Glomerular visceral epithelial cell (primary cell): Measurements from ENCODE around the gene ZNF215.
"Not testable (repeated sequence)": the region's sequence is repeated elsewhere in the genome, so short reads cannot be mapped to it uniquely, and the experiment has no call there.

Experiments used
- DNase-seq: peaks from one replicate; pipeline ENCODE4 v3.0.0-alpha.2; 2016; ENCODE audit errors: extremely low spot score

The ZNF215 gene

DNA sequence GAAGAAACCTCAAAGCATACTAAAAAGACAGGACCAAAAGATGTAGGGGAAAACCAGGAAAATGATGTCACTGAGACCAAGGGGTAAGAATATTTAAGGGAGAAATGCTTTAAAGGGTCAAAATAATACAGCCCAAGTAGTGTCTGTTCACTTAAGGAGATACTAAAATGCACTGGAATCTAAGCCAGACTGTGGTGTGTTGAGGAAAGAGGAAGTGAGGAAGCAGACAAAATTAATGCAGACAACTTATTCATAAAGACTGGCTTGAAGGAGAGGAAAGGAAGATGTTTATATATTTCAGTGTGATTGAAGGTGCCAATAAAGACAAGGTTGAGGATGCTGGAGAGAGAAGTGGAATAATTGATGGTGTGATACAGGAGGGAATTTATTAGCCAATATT lies 15.7 kb downstream of the ZNF215 start:
- DNase-seq, result no peak

DNA sequence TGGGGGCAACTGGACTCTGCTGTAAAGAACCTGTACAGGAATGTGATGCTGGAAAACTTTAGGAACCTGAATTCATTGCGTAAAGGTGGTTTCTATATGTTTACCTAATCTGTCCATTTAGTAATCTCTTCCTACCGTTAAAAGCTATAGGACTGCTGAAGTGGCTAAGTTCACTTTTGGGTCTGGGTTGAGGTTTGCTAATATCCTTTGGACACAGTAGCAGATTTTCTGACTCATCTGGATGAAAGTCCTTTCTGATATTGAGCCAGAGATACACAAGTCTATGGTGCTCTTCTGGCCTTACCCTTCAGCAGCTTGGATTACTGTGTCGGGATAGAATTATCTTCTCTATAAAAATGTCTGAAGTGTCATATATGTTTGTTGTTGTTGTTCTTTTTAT lies 16.9 kb downstream of the ZNF215 start:
- no peak for DNase-seq

DNA sequence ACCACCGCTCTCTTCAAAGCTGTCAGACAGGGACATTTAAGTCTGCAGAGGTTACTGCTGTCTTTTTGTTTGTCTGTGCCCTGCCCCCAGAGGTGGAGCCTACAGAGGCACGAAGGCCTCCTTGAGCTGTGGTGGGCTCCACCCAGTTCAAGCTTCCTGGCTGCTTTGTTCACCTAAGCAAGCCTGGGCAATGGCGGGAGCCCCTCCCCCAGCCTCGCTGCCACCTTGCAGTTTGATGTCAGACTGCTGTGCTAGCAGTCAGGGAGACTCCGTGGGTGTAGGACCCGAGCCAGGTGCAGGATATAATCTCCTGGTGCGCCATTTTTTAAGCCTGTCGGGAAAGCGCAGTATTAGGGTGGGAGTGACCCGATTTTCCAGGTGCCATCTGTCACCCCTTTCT lies 28.0 kb downstream of the ZNF215 start:
- not testable (repeated sequence) for DNase-seq

DNA sequence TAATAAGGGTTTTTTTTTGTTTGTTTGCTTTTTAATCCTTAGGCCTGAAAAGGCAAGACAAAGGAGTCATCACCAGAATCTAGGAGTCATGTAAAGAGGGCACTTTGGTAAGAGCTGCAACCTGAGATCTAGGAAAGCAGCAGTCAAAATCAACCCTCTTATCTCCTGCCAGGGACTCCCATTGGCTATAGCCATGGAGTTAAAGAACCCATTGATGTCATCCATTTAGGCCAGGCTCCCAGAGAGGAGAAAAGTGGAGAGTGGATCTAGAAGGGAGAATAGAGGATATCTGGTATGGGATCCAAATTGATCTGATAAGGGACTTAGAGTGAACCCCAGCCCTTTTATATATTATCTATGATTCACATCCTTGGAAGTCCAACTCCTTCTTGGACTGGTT lies 35.9 kb downstream of the ZNF215 start:
- no peak for DNase-seq

DNA sequence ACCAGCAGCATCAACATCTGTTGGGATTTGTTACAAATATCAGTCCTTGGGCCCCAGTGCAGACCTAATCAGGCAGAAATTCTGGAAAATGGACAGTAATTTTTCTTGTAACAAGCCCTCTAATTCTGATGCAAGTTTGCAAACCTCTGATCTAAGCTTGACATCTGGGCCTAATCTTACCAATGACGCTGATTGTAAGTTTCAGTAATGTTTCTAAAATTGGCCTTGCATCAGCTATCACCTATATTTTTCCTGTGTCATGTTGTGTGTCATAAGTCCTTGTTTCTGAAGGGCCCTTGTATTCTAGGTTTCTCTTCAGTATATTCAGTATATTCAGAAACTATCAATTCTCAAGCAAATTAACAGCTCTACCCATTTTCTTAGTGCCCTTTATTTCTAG lies 36.4 kb downstream of the ZNF215 start:
- DNase-seq, result no peak

DNA sequence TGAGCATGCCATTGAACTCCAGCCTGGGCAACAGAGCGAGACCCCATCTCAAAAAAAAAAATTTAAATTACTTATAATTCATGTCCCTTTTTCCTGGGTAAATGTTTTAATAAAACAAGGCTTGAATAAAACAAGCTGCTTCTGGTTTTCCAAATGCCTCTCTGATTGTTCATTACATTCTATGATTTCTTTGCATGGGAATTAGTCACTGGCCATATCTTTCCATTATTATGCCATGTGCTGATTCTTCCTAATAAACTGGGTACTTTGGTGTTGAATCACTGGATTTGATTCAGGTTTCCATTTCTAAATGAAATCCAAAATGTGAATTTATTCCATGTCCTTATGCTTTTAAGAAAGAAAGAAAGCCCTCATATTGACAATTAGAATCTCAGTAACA lies 42.6 kb downstream of the ZNF215 start:
- DNase-seq, result no peak

DNA sequence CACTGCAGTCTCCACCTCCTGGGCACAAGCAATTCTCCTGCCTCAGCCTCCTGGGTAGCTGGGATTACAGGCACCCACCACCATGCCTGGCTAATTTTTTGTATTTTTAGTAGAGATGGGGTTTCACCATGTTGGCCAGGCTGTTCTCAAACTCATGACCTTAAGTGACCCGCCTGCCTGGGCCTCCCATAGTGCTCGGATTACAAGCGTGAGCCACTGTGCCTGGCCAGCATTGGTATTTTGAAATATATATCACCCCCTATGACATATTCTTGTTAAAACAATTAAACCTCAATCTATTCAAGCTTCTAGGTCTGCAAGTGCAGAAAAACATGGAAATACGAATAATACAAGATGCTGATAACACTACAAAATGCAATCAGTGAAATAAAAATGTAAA lies 43.6 kb downstream of the ZNF215 start:
- not testable (repeated sequence) for DNase-seq

DNA sequence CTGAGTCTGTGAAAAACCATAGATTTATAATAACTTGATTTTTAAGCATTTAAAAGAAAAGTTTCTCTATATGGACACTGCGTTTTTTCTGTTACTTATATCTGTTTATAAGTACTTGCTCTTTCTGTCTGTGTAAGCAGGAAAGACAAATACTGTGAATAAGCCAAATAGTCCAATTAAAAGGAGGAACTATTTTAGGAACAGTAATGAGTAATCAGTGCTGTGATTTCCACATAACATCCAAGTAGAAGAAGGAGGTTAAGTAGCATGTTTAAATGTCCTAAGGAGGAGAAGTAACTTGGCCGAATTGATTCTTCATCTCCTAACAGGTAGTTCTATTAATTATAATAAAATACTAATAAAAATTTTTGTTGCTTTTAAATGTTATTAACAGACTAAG lies 53.1 kb downstream of the ZNF215 start:
- DNase-seq, result no peak

DNA sequence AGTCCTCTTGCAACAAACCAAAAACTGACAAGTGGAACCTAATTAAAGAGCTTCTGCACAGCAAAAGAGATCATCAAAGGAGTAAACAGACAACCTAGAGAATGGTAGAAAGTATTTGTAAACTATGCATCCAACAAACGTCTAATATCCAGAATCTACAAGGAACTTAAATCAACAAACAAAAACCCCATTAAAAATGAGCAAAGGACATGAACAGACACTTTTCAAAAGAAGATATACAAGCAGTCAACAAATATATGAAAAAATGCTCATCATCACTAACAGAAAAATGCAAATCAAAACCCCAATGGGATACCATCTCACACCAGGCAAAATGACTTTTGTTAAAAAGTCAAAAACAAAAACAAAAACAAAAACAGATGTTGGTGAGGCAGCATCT lies 60.3 kb downstream of the ZNF215 start:
- no peak for DNase-seq

DNA sequence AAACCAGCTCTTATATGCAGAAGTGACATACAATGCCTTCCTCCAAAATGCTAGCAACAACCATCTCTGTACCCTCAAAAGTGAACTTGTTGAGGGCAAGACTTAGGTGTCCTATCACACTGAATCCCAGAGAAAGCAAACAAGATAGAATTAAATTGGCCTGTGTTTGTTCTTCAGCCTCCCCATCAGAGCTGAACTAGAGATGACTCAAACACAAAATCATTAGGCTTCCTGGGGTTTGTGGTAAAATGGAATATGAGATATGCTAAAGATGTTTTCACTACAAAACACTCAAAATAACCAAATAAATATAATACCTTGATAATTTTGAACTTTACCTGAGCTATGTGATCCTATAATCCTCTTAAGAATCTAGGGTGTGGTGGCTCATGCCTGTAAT lies 62.3 kb downstream of the ZNF215 start:
- DNase-seq, result no peak

DNA sequence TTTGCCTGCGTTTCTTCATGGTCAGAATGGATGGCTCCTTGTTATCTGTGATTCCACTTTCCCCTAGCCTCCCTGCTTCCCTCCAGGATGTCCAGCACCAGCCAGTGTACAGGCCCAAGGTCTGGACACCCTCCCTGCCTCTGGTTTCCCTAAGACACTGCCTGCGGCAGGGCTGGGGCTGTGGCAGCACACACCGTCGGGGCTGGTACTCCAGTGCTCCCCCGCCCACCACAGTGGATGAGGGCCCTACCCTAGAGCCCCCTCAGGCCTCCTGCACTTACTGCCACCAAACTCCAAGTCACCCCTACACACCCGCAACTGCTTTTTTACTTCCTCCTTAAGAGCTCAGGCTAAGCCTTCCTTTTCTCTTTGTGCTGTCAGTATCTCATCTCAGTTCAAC lies 65.0 kb downstream of the ZNF215 start:
- DNase-seq, result no peak

DNA sequence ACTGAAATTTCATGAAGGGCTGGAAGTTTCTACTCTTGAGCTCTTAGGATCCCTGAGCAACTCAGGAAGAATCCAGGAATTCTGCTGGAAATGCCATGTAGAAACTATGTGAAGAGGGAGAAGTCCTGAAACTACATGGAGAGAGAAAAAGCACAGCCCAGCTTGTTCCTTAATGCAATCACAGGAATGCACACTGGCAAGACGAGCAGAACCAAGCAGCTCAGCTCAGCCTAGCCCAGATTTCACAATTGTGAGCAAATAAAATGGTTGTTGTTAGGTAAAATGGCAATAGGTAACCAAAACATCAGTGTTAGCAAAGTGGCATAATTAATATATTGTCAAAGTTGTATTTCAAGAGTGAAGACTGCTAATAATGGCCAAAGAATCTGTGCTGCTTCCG lies 65.8 kb downstream of the ZNF215 start:
- no peak for DNase-seq

DNA sequence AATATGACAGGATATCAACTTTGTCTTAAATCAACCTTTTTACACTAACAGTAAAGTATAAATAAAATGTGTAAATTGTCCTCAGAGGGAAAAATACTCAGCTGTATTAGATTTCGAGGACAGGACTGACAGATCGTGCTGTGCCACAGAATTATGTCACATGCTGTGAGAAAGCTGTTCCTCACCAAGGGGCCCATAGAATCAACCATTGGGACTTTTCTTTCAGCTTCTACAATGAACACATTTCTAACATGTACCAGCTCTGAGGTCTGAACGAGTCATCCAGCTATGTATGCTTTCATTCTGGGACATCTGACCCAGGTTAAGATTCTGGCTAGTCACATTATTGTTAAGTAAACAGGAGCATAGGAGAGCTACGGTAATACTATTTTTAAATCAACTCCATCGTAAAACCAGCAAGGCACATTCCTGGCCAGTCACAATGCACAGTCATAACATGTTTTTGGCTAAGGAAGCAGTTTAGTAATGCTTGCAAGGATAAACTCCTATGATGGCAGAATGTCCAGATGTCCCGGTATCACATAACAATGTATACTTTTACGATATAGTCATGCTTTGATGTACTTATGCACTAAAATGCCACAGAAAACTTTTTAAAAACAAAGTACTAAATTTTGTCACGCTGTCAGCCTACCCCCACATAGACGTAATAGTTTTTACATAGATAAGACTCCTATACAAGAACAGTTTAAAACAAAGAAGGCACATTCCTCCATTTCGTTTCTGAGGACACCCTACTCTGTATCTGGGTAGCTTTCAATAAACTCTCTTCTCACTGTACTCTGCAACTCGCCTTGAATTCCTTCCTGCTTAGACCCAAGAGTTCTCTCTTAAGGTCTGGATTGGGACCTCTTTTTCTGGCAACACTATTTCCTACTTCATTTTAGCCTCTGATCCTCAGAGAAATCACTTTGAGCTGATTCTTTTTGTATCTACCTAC lies 66.5 kb downstream of the ZNF215 start:
- no peak for DNase-seq

DNA sequence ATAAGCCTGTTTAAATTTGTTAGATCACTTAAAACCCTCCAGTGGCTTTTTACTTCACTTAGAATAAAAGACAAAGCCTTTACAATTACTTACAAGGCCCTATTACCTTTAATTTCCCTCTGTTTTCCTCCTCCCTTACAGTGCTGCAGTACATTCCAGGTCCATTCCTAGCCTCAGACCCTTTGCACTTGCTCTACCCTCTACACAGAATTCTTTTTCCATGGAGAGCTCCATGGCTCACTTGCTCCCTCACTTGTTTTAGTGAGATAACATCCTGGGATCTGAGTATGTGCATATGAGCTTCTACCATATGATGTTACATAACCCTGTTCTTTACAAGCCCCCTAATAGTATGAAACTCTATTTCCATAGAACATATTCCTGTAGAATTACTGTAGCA lies 69.5 kb downstream of the ZNF215 start:
- no peak for DNase-seq

DNA sequence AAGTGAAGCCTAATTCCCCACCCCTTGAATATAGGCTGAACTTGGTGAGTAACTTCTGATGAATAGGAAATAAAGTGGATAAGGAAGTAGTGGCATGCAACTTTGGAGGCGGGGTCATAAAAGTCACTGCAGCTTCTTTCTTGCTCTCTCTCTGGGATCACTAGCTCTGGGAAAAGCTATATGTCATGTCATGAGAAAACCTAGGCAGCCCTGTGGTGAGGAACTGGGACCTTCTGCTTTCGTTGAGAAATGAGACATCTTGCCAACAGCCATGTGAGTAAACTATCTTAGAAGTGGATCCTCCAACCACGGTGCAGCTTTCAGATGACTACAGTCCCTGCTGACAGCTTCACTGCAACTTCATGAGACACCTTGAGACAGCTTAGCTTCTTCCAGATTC lies 78.3 kb downstream of the ZNF215 start:
- DNase-seq, result peak; percentile 15
